HG02642 (cell line): Measurements from ENCODE around the gene NUDT16.

Experiments
- ATAC-seq: cut with Tn5 transposase; IDR thresholded peaks from one replicate; pipeline ENCODE4 v1.9.1; 2021; ENCODE audit warnings: mild to moderate bottlenecking; ENCODE audit not compliant: unreplicated experiment, poor library complexity

Gene NUDT16

GRCh38 chr3:131435000-131435399, 53.4 kb downstream of the NUDT16 start:
- ATAC-seq = no peak
